Lung (tissue), 12 donors: ENCODE measurements around the gene ZNF3. TPM values are rescaled to one million over a fixed set of nuclear protein-coding genes. Genes with fewer than 3 reads are reported as not detected.
A peak's percentile ranks its signal among the peaks of the same experiment; 100 is the strongest.

Experiments
- ATAC-seq: fragments of 200-7000 bp; cut with Tn5 transposase; one replicate; pipeline ENCODE4 v1.9.1; 2020; ENCODE audit warnings: moderate number of reproducible peaks; ENCODE audit not compliant: insufficient read depth, low FRiP score
- DNase-seq, 3 donors: peaks; one replicate each; pipeline ENCODE4 v3.0.0-alpha.2; 2013 to 2017
- H3K27ac ChIP-seq, 2 donors: one replicate each; pipeline ENCODE4 v1.5.1; 2013; ENCODE audit warnings: mild to moderate bottlenecking in 2 of 2, moderate library complexity in 2 of 2, control low read depth in 1 of 2, inconsistent platforms in 1 of 2, low read depth in 1 of 2, low read length in 1 of 2
- H3K27me3 ChIP-seq, 3 donors: one replicate each; pipeline ENCODE4 v1.5.1; 2013; ENCODE audit warnings: low read length in 2 of 3; ENCODE audit not compliant: control insufficient read depth in 3 of 3, insufficient read depth in 3 of 3
- H3K36me3 ChIP-seq, 4 donors: one replicate each; pipeline ENCODE4 v1.5.1; 2013; ENCODE audit warnings: low read length in 4 of 4, mild to moderate bottlenecking in 1 of 4, moderate library complexity in 1 of 4; ENCODE audit not compliant: control insufficient read depth in 4 of 4, insufficient read depth in 4 of 4
- H3K4me1 ChIP-seq, 5 donors: one replicate each; pipeline ENCODE4 v1.5.1; 2013; ENCODE audit warnings: low read length in 5 of 5, mild to moderate bottlenecking in 2 of 5, moderate library complexity in 1 of 5; ENCODE audit not compliant: control insufficient read depth in 5 of 5, insufficient read depth in 5 of 5
- H3K4me3 ChIP-seq: one replicate; pipeline ENCODE4 v1.5.1; 2013; ENCODE audit warnings: mild to moderate bottlenecking, control low read depth, moderate library complexity
- H3K9ac ChIP-seq, 2 donors: one replicate each; pipeline ENCODE4 v1.5.1; 2013; ENCODE audit warnings: low read length in 2 of 2, control low read depth in 1 of 2; ENCODE audit not compliant: insufficient read depth in 1 of 2
- H3K9me3 ChIP-seq, 4 donors: one replicate each; pipeline ENCODE4 v1.5.1; 2013; ENCODE audit warnings: low read length in 3 of 4, mild to moderate bottlenecking in 1 of 4, moderate library complexity in 1 of 4; ENCODE audit not compliant: control insufficient read depth in 4 of 4, insufficient read depth in 3 of 4
- WGBS, 2 donors: extraction: QIAGEN DNeasy Blood & Tissue Kit; methylation state at CpG; one replicate each; pipeline ENCODE4 v1.1.7; 2013; 5-methylcytosine and 5-hydroxymethylcytosine counted together
- polyA plus RNA-seq, 2 donors: library from polyadenylated mRNA; stranded (reverse); fragments of 200-250 nt; gene quantifications; one replicate each; pipeline ENCODE4 v1.2.1, GENCODE V29; 2013
- total RNA-seq, 2 donors: library from RNA; depleted of rRNA in 1 of 2; stranded (reverse); fragments of >200 nt in 1 of 2; gene quantifications; one replicate each; pipeline ENCODE4 v1.2.1, GENCODE V29; 2014 to 2021
- TF ChIP-seq, protein P1 (sequence below): IDR thresholded peaks from 2 replicates; pipeline ENCODE4 v1.5.1; 2012; ENCODE audit warnings: mild to moderate bottlenecking; ENCODE audit errors: control extremely low read depth, extremely low read depth
- donor health status: control.
- donor health status: control.
- donor health status: Bipolar disorder and iron deficiency.
- donor health status: healthy.
- donor health status: DM: yes; HTN: yes; CAD: no.

The ZNF3 gene
- total and polyA plus RNA-seq, 4 donors, result 12.8 to 30.5 (median 23.4) TPM

DNA sequence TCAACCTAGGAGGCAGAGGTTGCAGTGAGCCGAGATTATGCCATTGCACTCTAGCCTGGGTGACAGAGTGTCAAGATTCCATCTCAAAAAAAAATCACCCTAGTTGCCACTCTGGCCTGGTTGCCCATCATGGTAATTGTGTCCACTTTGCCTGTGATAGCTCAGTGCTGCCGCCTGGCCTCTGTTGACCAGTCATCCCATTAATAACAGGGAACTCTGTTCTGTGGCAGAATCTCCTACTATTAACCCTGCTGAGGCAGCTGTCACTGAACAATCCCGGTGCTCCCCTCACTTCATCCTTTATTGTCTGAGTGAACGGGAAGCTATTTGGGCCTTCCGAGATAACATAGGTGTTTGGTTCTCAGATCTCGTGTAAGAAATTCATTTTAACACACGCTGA, 14.6 kb downstream of the ZNF3 start:
- H3K4me3 ChIP-seq, result no peak overlapping the region
- H3K36me3 ChIP-seq, result peaks cover 29 to 39% (median 36%) of the 10 kb centered on the region in 4 donors
- ATAC-seq, result no peak
- 91 to 93% methylated on average over 7 of the region's 7 CpGs for WGBS, 2 donors
- no peak overlapping the region for H3K9ac ChIP-seq
- no peak for DNase-seq
- H3K27me3 ChIP-seq, result no peaks in the 10 kb centered on the region
- TF ChIP-seq, protein P1, sequence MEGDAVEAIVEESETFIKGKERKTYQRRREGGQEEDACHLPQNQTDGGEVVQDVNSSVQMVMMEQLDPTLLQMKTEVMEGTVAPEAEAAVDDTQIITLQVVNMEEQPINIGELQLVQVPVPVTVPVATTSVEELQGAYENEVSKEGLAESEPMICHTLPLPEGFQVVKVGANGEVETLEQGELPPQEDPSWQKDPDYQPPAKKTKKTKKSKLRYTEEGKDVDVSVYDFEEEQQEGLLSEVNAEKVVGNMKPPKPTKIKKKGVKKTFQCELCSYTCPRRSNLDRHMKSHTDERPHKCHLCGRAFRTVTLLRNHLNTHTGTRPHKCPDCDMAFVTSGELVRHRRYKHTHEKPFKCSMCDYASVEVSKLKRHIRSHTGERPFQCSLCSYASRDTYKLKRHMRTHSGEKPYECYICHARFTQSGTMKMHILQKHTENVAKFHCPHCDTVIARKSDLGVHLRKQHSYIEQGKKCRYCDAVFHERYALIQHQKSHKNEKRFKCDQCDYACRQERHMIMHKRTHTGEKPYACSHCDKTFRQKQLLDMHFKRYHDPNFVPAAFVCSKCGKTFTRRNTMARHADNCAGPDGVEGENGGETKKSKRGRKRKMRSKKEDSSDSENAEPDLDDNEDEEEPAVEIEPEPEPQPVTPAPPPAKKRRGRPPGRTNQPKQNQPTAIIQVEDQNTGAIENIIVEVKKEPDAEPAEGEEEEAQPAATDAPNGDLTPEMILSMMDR, result no peak
- H3K4me1 ChIP-seq, result peaks cover 4 to 14% (median 9%) of the 10 kb centered on the region in 5 donors
- peaks cover 11 to 18% (median 15%) of the 10 kb centered on the region in 4 donors for H3K9me3 ChIP-seq
- no peak overlapping the region for H3K27ac ChIP-seq

DNA sequence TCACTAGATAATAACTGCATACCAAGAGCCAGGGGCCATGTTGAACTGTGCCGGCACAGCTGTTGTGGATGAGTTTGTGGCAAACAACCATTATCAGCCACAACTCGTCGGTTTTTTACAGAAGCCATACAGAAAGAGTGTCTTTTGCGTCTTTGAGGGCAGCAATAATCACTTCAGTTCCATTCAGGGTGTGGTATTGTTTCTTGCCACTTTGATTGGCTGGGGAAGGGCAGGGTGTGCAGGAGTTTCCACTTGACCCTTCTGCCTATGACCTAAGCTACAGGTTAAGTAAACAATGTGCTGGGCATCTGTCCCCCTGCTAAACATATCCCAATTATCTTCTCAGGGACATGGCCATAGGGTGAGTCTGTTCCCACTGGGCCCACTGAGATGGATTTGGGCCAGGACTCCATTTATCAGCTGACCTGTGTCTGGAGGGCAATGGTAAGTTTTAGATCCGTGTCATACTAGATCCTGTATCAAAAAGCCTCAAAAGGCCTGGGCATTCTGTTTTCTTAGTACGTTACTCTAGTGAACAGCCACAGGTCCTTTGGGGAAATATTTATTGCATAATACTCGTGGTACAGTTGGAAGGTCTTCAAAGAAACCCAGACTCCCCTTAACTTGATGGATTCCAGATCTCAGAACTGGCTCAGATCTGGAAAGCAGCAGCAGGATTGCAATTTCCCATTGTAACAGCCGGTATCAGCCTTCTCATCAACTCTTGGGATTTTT, 15.9 kb downstream of the ZNF3 start:
- Histone ChIP-seq H3K27ac (peak overlapping the region in 1 of 2 donors; percentile 60), H3K4me1 (peaks cover 4 to 14% (median 9%) of the 10 kb centered on the region in 5 donors), H3K36me3 (peaks cover 16 to 30% (median 29%) of the 10 kb centered on the region in 4 donors), H3K9me3 (peaks cover under 1 to 7% (median 4%) of the 10 kb centered on the region in 4 donors), H3K4me3 (no peak overlapping the region), H3K27me3 (no peaks in the 10 kb centered on the region), H3K9ac (no peak overlapping the region)
- WGBS, 2 donors, result 38 to 44% methylated on average over 8 of the region's 8 CpGs
- ATAC-seq (no peak), DNase-seq (peak; percentile 70 to 97 (median 96))
- TF ChIP-seq, protein P1, result no peak

DNA sequence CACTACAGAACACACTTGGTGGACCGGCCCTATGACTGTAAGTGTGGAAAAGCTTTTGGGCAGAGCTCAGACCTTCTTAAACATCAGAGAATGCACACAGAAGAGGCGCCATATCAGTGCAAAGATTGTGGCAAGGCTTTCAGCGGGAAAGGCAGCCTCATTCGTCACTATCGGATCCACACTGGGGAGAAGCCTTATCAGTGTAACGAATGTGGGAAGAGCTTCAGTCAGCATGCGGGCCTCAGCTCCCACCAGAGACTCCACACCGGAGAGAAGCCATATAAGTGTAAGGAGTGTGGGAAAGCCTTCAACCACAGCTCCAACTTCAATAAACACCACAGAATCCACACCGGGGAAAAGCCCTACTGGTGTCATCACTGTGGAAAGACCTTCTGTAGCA, 17.4 kb downstream of the ZNF3 start:
- Histone ChIP-seq H3K4me3 (no peak overlapping the region), H3K36me3 (peaks cover 12 to 26% (median 17%) of the 10 kb centered on the region in 4 donors), H3K27ac (no peak overlapping the region), H3K4me1 (peaks cover 4 to 14% (median 9%) of the 10 kb centered on the region in 5 donors), H3K9ac (no peak overlapping the region), H3K27me3 (no peaks in the 10 kb centered on the region), H3K9me3 (no peaks in the 10 kb centered on the region)
- TF ChIP-seq, protein P1, result no peak
- DNase-seq (no peak), ATAC-seq (no peak)
- 92 to 93% methylated on average over 9 of the region's 9 CpGs for WGBS, 2 donors
